ENCODE results near the gene ARHGEF17.

Gene ARHGEF17

GRCh38 chr11:73322382-73323306 is 14.6 kb downstream of the ARHGEF17 start:
- TF ChIP-seq CTCF (IDR thresholded peaks at IDR 0.05) = no peak

GRCh38 chr11:73323464-73323863 is 15.4 kb downstream of the ARHGEF17 start:
- no peak for TF ChIP-seq CTCF (IDR thresholded peaks at IDR 0.05)

GRCh38 chr11:73324116-73324515 is 16.0 kb downstream of the ARHGEF17 start:
- TF ChIP-seq CTCF (IDR thresholded peaks at IDR 0.05) = no peak

- no peak for TF ChIP-seq CTCF (IDR thresholded peaks at IDR 0.05)
Measured at GRCh38 chr11:73324665-73325035, 16.6 kb downstream of the ARHGEF17 start.

- no peak for TF ChIP-seq CTCF (IDR thresholded peaks at IDR 0.05)
Measured at GRCh38 chr11:73325036-73325981, 17.2 kb downstream of the ARHGEF17 start.

- TF ChIP-seq CTCF (IDR thresholded peaks at IDR 0.05) = no peak
Measured at GRCh38 chr11:73326929-73327811, 19.1 kb downstream of the ARHGEF17 start.

Data from LNCAP (cell line).